Lower lobe of right lung (tissue), 2 donors: ENCODE results near the gene HDAC7. TPM values are rescaled to one million over a fixed set of nuclear protein-coding genes. Genes with fewer than 3 reads are reported as not detected.
A peak's percentile ranks its signal among the peaks of the same experiment; 100 is the strongest.
"Not testable (repeated sequence)": the region's sequence is repeated elsewhere in the genome, so short reads cannot be mapped to it uniquely, and the experiment has no call there.

Experiments used
- ATAC-seq, 2 donors: fragments of 200-7000 bp; cut with Tn5 transposase; one replicate each; pipeline ENCODE4 v1.9.1; 2020 to 2022; ENCODE audit warnings: mild to moderate bottlenecking in 2 of 2, moderate library complexity in 2 of 2
- DNase-seq: peaks from one replicate; pipeline ENCODE4 v3.0.0-alpha.2; 2020
- H3K27ac ChIP-seq: fragments of 200-600 bp; one replicate; pipeline ENCODE4 v1.8.0; 2022
- H3K27me3 ChIP-seq: fragments of 200-600 bp; one replicate; pipeline ENCODE4 v1.8.0; 2022; ENCODE audit warnings: low read depth
- H3K36me3 ChIP-seq: fragments of 200-600 bp; one replicate; pipeline ENCODE4 v1.8.0; 2022; ENCODE audit warnings: mild to moderate bottlenecking
- H3K4me1 ChIP-seq: fragments of 200-600 bp; one replicate; pipeline ENCODE4 v1.8.0; 2022
- H3K4me3 ChIP-seq: fragments of 200-600 bp; one replicate; pipeline ENCODE4 v1.8.0; 2022; ENCODE audit warnings: mild to moderate bottlenecking
- H3K9me3 ChIP-seq: fragments of 200-600 bp; one replicate; pipeline ENCODE4 v1.8.0; 2022
- CTCF ChIP-seq: fragments of 200-600 bp; IDR thresholded peaks from one replicate; pipeline ENCODE4 v1.8.0; 2022; ENCODE audit warnings: antibody characterized with exemption, mild to moderate bottlenecking
- intact Hi-C: fragments of 100-400 bp; cut with DNase I; formaldehyde crosslinking; loops from one replicate; pipeline ENCODE4 v1.11.0; 2022
- total RNA-seq: library from RNA; stranded (reverse); fragmentation: NEBNext Ultra II Directional; extraction: Animal tissue kit (Norgen Biotek cat#: 25700); gene quantifications from one replicate; pipeline ENCODE4 v1.2.1, GENCODE V29; 2021
- donor health status: DM: no; HTN: yes; CAD: no; lungs with severe emphysema.

Gene HDAC7
- total RNA-seq, 1 donor from 2014 or later, result 104 TPM

- Histone ChIP-seq H3K4me3 (no peak overlapping the region), H3K36me3 (peaks cover 21% of the 10 kb centered on the region), H3K27me3 (no peaks in the 10 kb centered on the region), H3K9me3 (no peaks in the 10 kb centered on the region), H3K27ac (no peak overlapping the region), H3K4me1 (peaks cover 11% of the 10 kb centered on the region)
- no peak for DNase-seq
- no peak for ATAC-seq
- intact Hi-C loops, result no loop called here
- TF ChIP-seq CTCF, result no peak
These were observed 29.1 kb upstream of the HDAC7 start for GRCh38 chr12:47848853-47849252.

GRCh38 chr12:47846294-47846996, 26.7 kb upstream of the HDAC7 start:
- Histone ChIP-seq H3K9me3 (no peaks in the 10 kb centered on the region), H3K27ac (no peak overlapping the region), H3K4me3 (no peak overlapping the region), H3K4me1 (peaks cover 11% of the 10 kb centered on the region), H3K27me3 (no peaks in the 10 kb centered on the region), H3K36me3 (peaks cover 15% of the 10 kb centered on the region)
- no peak for TF ChIP-seq CTCF
- no peak for ATAC-seq
- intact Hi-C loops, result no loop called here
- no peak for DNase-seq

GRCh38 chr12:47845081-47845480, 25.4 kb upstream of the HDAC7 start:
- no peak for TF ChIP-seq CTCF
- H3K4me3 ChIP-seq, result no peak overlapping the region
- H3K4me1 ChIP-seq, result peaks cover 11% of the 10 kb centered on the region
- intact Hi-C loops, result no loop called here
- ATAC-seq, result no peak
- H3K9me3 ChIP-seq, result no peaks in the 10 kb centered on the region
- H3K27ac ChIP-seq, result no peak overlapping the region
- no peaks in the 10 kb centered on the region for H3K27me3 ChIP-seq
- peaks cover 11% of the 10 kb centered on the region for H3K36me3 ChIP-seq
- DNase-seq, result no peak

GRCh38 chr12:47844264-47845019, 24.7 kb upstream of the HDAC7 start:
- H3K27me3 ChIP-seq, result no peaks in the 10 kb centered on the region
- ATAC-seq, result peak; percentile 92 to 94
- H3K36me3 ChIP-seq, result peaks cover 11% of the 10 kb centered on the region
- peaks cover 11% of the 10 kb centered on the region for H3K4me1 ChIP-seq
- intact Hi-C loops, result no loop called here
- no peaks in the 10 kb centered on the region for H3K9me3 ChIP-seq
- no peak overlapping the region for H3K4me3 ChIP-seq
- no peak for TF ChIP-seq CTCF
- peak; percentile 85 for DNase-seq
- peak overlapping the region; percentile 39 for H3K27ac ChIP-seq

GRCh38 chr12:47843226-47843980, 23.7 kb upstream of the HDAC7 start:
- Histone ChIP-seq H3K36me3 (peaks cover 11% of the 10 kb centered on the region), H3K9me3 (no peaks in the 10 kb centered on the region), H3K27ac (no peak overlapping the region), H3K27me3 (no peaks in the 10 kb centered on the region), H3K4me1 (peaks cover 11% of the 10 kb centered on the region), H3K4me3 (no peak overlapping the region)
- DNase-seq (no peak), ATAC-seq (no peak)
- intact Hi-C loops, result no loop called here
- TF ChIP-seq CTCF, result no peak

GRCh38 chr12:47842543-47842942, 22.8 kb upstream of the HDAC7 start:
- intact Hi-C loops, result not testable (repeated sequence)

More at GRCh38 chr12:47842543-47842942, 22.8 kb upstream of the HDAC7 start:
- peaks cover 11% of the 10 kb centered on the region for H3K36me3 ChIP-seq
- not testable (repeated sequence) for H3K9me3 ChIP-seq, DNase-seq, H3K27ac ChIP-seq, ATAC-seq, H3K4me3 ChIP-seq, H3K27me3 ChIP-seq
- peaks cover 20% of the 10 kb centered on the region for H3K4me1 ChIP-seq
